ENCODE data around the gene TRIM15.

The TRIM15 gene

GRCh38 chr6:30129265-30130178, 33.8 kb upstream of the TRIM15 start:
- no peak overlapping the region for H3K4me3 ChIP-seq (ENCODE audit: low read depth, low read length)
- TF ChIP-seq CTCF (IDR thresholded peaks at IDR 0.05; ENCODE audit: low read depth, low read length) = no peak

- no peak overlapping the region for H3K4me3 ChIP-seq (ENCODE audit: low read depth, low read length)
- TF ChIP-seq CTCF (IDR thresholded peaks at IDR 0.05; ENCODE audit: low read depth, low read length) = no peak
Observed at GRCh38 chr6:30130179-30130679, 33.1 kb upstream of the TRIM15 start.

- TF ChIP-seq CTCF (IDR thresholded peaks at IDR 0.05; ENCODE audit: low read depth, low read length) = peak; percentile 97
- H3K4me3 ChIP-seq (ENCODE audit: low read depth, low read length) = no peak overlapping the region
Observed at GRCh38 chr6:30130887-30131862, 32.2 kb upstream of the TRIM15 start.

- no peak overlapping the region for H3K4me3 ChIP-seq (ENCODE audit: low read depth, low read length)
- TF ChIP-seq CTCF (IDR thresholded peaks at IDR 0.05; ENCODE audit: low read depth, low read length) = no peak
Observed at GRCh38 chr6:30131947-30132497, 31.3 kb upstream of the TRIM15 start.

GRCh38 chr6:30135147-30135546, 28.2 kb upstream of the TRIM15 start:
- no peak for TF ChIP-seq CTCF (IDR thresholded peaks at IDR 0.05; ENCODE audit: low read depth, low read length)

GRCh38 chr6:30135757-30136156, 27.6 kb upstream of the TRIM15 start, which contains the start of gene TRIM40:
TSS of gene TRIM40 (plus strand) at chr6:30136140. CDS start at chr6:30137037, 897 bp downstream.
- TF ChIP-seq CTCF (IDR thresholded peaks at IDR 0.05; ENCODE audit: low read depth, low read length) = no peak
- H3K4me3 ChIP-seq (ENCODE audit: low read depth, low read length) = no peak within 1 kb of the TSS

More at GRCh38 chr6:30135147-30135546, 28.2 kb upstream of the TRIM15 start:
- H3K4me3 ChIP-seq (ENCODE audit: low read depth, low read length) = no peak overlapping the region

All from WI38 (cell line).